SK-N-SH treated with all-trans-retinoic acid at 6 μM for 48 hours (cell line): Measurements from ENCODE around the gene CCDC107.

Experiments
- ATAC-seq: fragments of 200-7000 bp; cut with Tn5 transposase; 3 replicates; pipeline ENCODE4 v1.9.1; 2020; ENCODE audit warnings: mild to moderate bottlenecking, moderate library complexity
- ARNTL ChIP-seq: fragments of 450-650 bp; formaldehyde crosslinking; IDR thresholded peaks from 2 replicates; pipeline ENCODE4 v1.5.0; 2020; ENCODE audit warnings: low read depth, mild to moderate bottlenecking, moderate library complexity, borderline replicate concordance
- BACH2 ChIP-seq: fragments of 250-450 bp; sonication (Bioruptor Pico); IDR thresholded peaks from 2 replicates; pipeline ENCODE4 v1.9.0; 2021; ENCODE audit warnings: mild to moderate bottlenecking, borderline replicate concordance
- CSDC2 ChIP-seq: fragments of 250-450 bp; sonication (Bioruptor Pico); IDR thresholded peaks from 2 replicates; pipeline ENCODE4 v1.5.0; 2020; ENCODE audit warnings: mild to moderate bottlenecking, moderate library complexity
- ESRRG ChIP-seq: fragments of 250-450 bp; sonication (Bioruptor Pico); IDR thresholded peaks from 2 replicates; pipeline ENCODE4 v1.6.1; 2021; ENCODE audit warnings: mild to moderate bottlenecking
- GLIS3 ChIP-seq: fragments of 250-450 bp; sonication (Bioruptor Pico); IDR thresholded peaks from 2 replicates; pipeline ENCODE4 v1.5.0; 2020; ENCODE audit warnings: mild to moderate bottlenecking, moderate library complexity
- ISL1 ChIP-seq: fragments of 250-450 bp; sonication (Bioruptor Pico); IDR thresholded peaks from 2 replicates; pipeline ENCODE4 v2.1.2; 2022; ENCODE audit warnings: mild to moderate bottlenecking, moderate library complexity
- OSR1 ChIP-seq: fragments of 250-450 bp; sonication (Bioruptor Pico); IDR thresholded peaks from 2 replicates; pipeline ENCODE4 v1.8.0; 2022; ENCODE audit warnings: moderate library complexity, mild to moderate bottlenecking, inconsistent platforms
- PPARA ChIP-seq: fragments of 250-450 bp; sonication (Bioruptor Pico); IDR thresholded peaks from 2 replicates; pipeline ENCODE4 v1.5.0; 2020; ENCODE audit warnings: mild to moderate bottlenecking, borderline replicate concordance
- RARB ChIP-seq: fragments of 250-450 bp; sonication (Bioruptor Pico); IDR thresholded peaks from 2 replicates; pipeline ENCODE4 v1.8.0; 2021; ENCODE audit warnings: mild to moderate bottlenecking, moderate library complexity
- SNAI2 ChIP-seq: fragments of 250-450 bp; sonication (Bioruptor Pico); IDR thresholded peaks from 2 replicates; pipeline ENCODE4 v1.5.0; 2020; ENCODE audit warnings: mild to moderate bottlenecking, moderate library complexity
- TOX ChIP-seq: fragments of 250-450 bp; sonication (Bioruptor Pico); IDR thresholded peaks from 2 replicates; pipeline ENCODE4 v1.8.0; 2021; ENCODE audit warnings: mild to moderate bottlenecking, moderate library complexity, borderline replicate concordance
- ZC3H10 ChIP-seq: fragments of 250-450 bp; sonication (Bioruptor Pico); IDR thresholded peaks from 2 replicates; pipeline ENCODE4 v1.5.1; 2021; ENCODE audit warnings: mild to moderate bottlenecking, moderate library complexity
- ZFP3 ChIP-seq: fragments of 250-450 bp; sonication (Bioruptor Pico); IDR thresholded peaks from 2 replicates; pipeline ENCODE4 v1.5.0; 2020; ENCODE audit warnings: mild to moderate bottlenecking, moderate library complexity
- ZFP30 ChIP-seq: fragments of 450-650 bp; formaldehyde crosslinking; IDR thresholded peaks from 2 replicates; pipeline ENCODE4 v1.5.0; 2022; ENCODE audit warnings: mild to moderate bottlenecking, moderate library complexity
- ZNF70 ChIP-seq: fragments of 450-650 bp; formaldehyde crosslinking; IDR thresholded peaks from 2 replicates; pipeline ENCODE4 v1.5.0; 2020; ENCODE audit warnings: mild to moderate bottlenecking, moderate library complexity
- ZNF8 ChIP-seq: fragments of 450-650 bp; formaldehyde crosslinking; IDR thresholded peaks from 2 replicates; pipeline ENCODE4 v1.5.0; 2020; ENCODE audit warnings: mild to moderate bottlenecking, moderate library complexity
- TF ChIP-seq, protein P1 (sequence below): fragments of 250-450 bp; sonication (Bioruptor Pico); IDR thresholded peaks from 2 replicates; pipeline ENCODE4 v1.5.0; 2020; ENCODE audit warnings: mild to moderate bottlenecking, moderate library complexity
- TF ChIP-seq, protein P2 (sequence below): fragments of 250-450 bp; sonication (Bioruptor Pico); IDR thresholded peaks from 2 replicates; pipeline ENCODE4 v1.5.1; 2020; ENCODE audit warnings: low read depth, mild to moderate bottlenecking, moderate library complexity
- TF ChIP-seq, protein P3 (sequence below): fragments of 250-450 bp; sonication (Bioruptor Pico); IDR thresholded peaks from 2 replicates; pipeline ENCODE4 v1.8.0; 2020; ENCODE audit warnings: mild to moderate bottlenecking, moderate library complexity, borderline replicate concordance
- TF ChIP-seq, protein P4 (sequence below): fragments of 250-450 bp; sonication (Bioruptor Pico); IDR thresholded peaks from 2 replicates; pipeline ENCODE4 v1.8.0; 2021; ENCODE audit warnings: low read depth, mild to moderate bottlenecking, moderate library complexity, borderline replicate concordance
- TF ChIP-seq, protein P5 (sequence below): fragments of 250-450 bp; sonication (Bioruptor Pico); IDR thresholded peaks from 2 replicates; pipeline ENCODE4 v1.5.1; 2021; ENCODE audit warnings: mild to moderate bottlenecking, moderate library complexity

CCDC107 gene

DNA sequence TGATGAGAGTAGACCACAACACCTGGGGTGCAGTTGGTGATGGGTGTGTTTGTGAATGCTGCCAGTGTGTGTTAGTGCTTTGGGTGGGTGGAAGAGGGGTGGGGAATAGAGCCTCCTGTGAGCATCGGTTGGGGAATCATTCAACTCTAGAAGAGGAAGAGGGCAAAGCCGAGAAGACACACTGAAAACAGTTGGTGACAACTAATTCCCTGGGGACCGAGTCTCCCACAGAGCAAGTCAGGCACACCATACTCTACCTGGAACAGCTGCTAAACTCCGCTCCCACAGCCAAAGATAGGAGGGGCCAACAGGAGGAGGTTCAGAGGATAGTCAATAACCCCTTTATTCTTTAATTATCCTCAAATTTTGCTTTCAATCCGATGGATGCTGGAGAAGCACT lies 8.5 kb downstream of the CCDC107 start:
- TF ChIP-seq ZC3H10 (CRISPR knock-in tag): no peak
- no peak for TF ChIP-seq ZFP30 (CRISPR knock-in tag)
- no peak for TF ChIP-seq PPARA (CRISPR knock-in tag)
- no peak for TF ChIP-seq CSDC2 (CRISPR knock-in tag)
- TF ChIP-seq ISL1 (CRISPR knock-in tag): no peak
- no peak for TF ChIP-seq GLIS3 (CRISPR knock-in tag)
- TF ChIP-seq SNAI2 (CRISPR knock-in tag): no peak
- TF ChIP-seq, protein P1, sequence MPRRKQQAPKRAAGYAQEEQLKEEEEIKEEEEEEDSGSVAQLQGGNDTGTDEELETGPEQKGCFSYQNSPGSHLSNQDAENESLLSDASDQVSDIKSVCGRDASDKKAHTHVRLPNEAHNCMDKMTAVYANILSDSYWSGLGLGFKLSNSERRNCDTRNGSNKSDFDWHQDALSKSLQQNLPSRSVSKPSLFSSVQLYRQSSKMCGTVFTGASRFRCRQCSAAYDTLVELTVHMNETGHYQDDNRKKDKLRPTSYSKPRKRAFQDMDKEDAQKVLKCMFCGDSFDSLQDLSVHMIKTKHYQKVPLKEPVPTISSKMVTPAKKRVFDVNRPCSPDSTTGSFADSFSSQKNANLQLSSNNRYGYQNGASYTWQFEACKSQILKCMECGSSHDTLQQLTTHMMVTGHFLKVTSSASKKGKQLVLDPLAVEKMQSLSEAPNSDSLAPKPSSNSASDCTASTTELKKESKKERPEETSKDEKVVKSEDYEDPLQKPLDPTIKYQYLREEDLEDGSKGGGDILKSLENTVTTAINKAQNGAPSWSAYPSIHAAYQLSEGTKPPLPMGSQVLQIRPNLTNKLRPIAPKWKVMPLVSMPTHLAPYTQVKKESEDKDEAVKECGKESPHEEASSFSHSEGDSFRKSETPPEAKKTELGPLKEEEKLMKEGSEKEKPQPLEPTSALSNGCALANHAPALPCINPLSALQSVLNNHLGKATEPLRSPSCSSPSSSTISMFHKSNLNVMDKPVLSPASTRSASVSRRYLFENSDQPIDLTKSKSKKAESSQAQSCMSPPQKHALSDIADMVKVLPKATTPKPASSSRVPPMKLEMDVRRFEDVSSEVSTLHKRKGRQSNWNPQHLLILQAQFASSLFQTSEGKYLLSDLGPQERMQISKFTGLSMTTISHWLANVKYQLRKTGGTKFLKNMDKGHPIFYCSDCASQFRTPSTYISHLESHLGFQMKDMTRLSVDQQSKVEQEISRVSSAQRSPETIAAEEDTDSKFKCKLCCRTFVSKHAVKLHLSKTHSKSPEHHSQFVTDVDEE (CRISPR knock-in tag): no peak
- no peak for TF ChIP-seq ZFP3
- TF ChIP-seq TOX: no peak
- ATAC-seq: no peak

DNA sequence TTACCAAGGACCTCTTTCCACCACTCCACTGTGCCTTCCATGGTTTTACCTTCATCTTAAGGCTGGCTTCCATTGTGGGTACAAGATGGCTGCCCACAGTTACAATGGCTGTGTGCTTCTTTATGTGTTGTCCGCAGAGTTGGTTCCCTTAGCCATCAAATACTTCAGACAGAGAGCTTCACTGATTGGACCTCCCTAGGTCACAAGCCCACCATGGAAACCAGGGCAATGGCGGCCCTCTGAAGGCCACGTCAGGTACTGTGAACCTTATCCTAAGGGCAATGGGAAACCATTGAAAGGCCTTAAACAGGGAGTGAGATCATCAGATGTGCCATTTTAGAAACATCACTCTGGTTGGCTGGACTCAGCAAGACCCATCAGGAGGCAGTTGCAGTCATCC lies 9.8 kb downstream of the CCDC107 start:
- TF ChIP-seq ZFP3 (no peak), OSR1 (no peak), GLIS3 (CRISPR knock-in tag) (no peak), SNAI2 (CRISPR knock-in tag) (no peak), ZNF70 (CRISPR knock-in tag) (no peak), ARNTL (CRISPR knock-in tag) (no peak), ZFP30 (CRISPR knock-in tag) (no peak), ZNF8 (CRISPR knock-in tag) (no peak), ZC3H10 (CRISPR knock-in tag) (no peak), BACH2 (CRISPR knock-in tag) (no peak), ISL1 (CRISPR knock-in tag) (no peak), RARB (CRISPR knock-in tag) (no peak), TOX (no peak), ESRRG (CRISPR knock-in tag) (no peak)
- TF ChIP-seq, protein P2, sequence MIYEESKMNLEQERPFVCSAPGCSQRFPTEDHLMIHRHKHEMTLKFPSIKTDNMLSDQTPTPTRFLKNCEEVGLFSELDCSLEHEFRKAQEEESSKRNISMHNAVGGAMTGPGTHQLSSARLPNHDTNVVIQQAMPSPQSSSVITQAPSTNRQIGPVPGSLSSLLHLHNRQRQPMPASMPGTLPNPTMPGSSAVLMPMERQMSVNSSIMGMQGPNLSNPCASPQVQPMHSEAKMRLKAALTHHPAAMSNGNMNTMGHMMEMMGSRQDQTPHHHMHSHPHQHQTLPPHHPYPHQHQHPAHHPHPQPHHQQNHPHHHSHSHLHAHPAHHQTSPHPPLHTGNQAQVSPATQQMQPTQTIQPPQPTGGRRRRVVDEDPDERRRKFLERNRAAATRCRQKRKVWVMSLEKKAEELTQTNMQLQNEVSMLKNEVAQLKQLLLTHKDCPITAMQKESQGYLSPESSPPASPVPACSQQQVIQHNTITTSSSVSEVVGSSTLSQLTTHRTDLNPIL (CRISPR knock-in tag): no peak
- TF ChIP-seq, protein P3, sequence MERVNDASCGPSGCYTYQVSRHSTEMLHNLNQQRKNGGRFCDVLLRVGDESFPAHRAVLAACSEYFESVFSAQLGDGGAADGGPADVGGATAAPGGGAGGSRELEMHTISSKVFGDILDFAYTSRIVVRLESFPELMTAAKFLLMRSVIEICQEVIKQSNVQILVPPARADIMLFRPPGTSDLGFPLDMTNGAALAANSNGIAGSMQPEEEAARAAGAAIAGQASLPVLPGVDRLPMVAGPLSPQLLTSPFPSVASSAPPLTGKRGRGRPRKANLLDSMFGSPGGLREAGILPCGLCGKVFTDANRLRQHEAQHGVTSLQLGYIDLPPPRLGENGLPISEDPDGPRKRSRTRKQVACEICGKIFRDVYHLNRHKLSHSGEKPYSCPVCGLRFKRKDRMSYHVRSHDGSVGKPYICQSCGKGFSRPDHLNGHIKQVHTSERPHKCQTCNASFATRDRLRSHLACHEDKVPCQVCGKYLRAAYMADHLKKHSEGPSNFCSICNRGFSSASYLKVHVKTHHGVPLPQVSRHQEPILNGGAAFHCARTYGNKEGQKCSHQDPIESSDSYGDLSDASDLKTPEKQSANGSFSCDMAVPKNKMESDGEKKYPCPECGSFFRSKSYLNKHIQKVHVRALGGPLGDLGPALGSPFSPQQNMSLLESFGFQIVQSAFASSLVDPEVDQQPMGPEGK (CRISPR knock-in tag): no peak
- TF ChIP-seq, protein P4, sequence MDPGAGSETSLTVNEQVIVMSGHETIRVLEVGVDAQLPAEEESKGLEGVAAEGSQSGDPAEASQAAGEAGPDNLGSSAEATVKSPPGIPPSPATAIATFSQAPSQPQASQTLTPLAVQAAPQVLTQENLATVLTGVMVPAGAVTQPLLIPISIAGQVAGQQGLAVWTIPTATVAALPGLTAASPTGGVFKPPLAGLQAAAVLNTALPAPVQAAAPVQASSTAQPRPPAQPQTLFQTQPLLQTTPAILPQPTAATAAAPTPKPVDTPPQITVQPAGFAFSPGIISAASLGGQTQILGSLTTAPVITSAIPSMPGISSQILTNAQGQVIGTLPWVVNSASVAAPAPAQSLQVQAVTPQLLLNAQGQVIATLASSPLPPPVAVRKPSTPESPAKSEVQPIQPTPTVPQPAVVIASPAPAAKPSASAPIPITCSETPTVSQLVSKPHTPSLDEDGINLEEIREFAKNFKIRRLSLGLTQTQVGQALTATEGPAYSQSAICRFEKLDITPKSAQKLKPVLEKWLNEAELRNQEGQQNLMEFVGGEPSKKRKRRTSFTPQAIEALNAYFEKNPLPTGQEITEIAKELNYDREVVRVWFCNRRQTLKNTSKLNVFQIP (CRISPR knock-in tag): no peak
- TF ChIP-seq, protein P1 (CRISPR knock-in tag): no peak
- TF ChIP-seq, protein P5, sequence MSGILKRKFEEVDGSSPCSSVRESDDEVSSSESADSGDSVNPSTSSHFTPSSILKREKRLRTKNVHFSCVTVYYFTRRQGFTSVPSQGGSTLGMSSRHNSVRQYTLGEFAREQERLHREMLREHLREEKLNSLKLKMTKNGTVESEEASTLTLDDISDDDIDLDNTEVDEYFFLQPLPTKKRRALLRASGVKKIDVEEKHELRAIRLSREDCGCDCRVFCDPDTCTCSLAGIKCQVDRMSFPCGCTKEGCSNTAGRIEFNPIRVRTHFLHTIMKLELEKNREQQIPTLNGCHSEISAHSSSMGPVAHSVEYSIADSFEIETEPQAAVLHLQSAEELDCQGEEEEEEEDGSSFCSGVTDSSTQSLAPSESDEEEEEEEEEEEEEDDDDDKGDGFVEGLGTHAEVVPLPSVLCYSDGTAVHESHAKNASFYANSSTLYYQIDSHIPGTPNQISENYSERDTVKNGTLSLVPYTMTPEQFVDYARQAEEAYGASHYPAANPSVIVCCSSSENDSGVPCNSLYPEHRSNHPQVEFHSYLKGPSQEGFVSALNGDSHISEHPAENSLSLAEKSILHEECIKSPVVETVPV (CRISPR knock-in tag): no peak
- no peak for ATAC-seq
